Omental fat pad (tissue), 4 donors: ENCODE results near the gene CLDN2. TPM values are rescaled to one million over a fixed set of nuclear protein-coding genes. Genes with fewer than 3 reads are reported as not detected.

Source experiments
- ATAC-seq: fragments of 150-250 bp; one replicate; pipeline ENCODE4 v1.9.1; 2016; ENCODE audit warnings: mild to moderate bottlenecking, moderate library complexity; ENCODE audit not compliant: low FRiP score
- DNase-seq: peaks from one replicate; pipeline ENCODE4 v3.0.0-alpha.2; 2019; ENCODE audit warnings: low spot score
- CTCF ChIP-seq, 3 donors: fragments of 450-650 bp; IDR thresholded peaks; one replicate each; pipeline ENCODE4 v1.5.1; 2016 to 2017; ENCODE audit warnings: antibody characterized with exemption in 3 of 3, mild to moderate bottlenecking in 3 of 3, moderate library complexity in 2 of 3
- total RNA-seq, 4 donors: library from RNA; depleted of rRNA; stranded (reverse); fragments of >200 nt; gene quantifications; one replicate each; pipeline ENCODE4 v1.1.0, GENCODE V29; 2016

Gene CLDN2
- total RNA-seq, 4 donors from 2014 or later, result 0.24 to 2.4 (median 0.30) TPM

- peak; percentile 61 for ATAC-seq
- no peak for TF ChIP-seq CTCF (IDR thresholded peaks at IDR 0.05)
- no peak for DNase-seq
These were observed 25.2 kb upstream of the CLDN2 start for GRCh38 chrX:106894978-106895452.

- TF ChIP-seq CTCF (IDR thresholded peaks at IDR 0.05), result no peak
- ATAC-seq (no peak), DNase-seq (no peak)
These were observed 22.9 kb upstream of the CLDN2 start for GRCh38 chrX:106897259-106897658.

- DNase-seq (no peak), ATAC-seq (no peak)
- TF ChIP-seq CTCF (IDR thresholded peaks at IDR 0.05), result no peak
These were observed 21.7 kb upstream of the CLDN2 start for GRCh38 chrX:106898462-106898861.

GRCh38 chrX:106899276-106899675 lies 20.9 kb upstream of the CLDN2 start:
- TF ChIP-seq CTCF (IDR thresholded peaks at IDR 0.05), result no peak
- ATAC-seq (no peak), DNase-seq (no peak)

- TF ChIP-seq CTCF (IDR thresholded peaks at IDR 0.05), result no peak
- no peak for DNase-seq
- no peak for ATAC-seq
These were observed 20.4 kb upstream of the CLDN2 start for GRCh38 chrX:106899841-106900240.

GRCh38 chrX:106901341-106901740 lies 18.9 kb upstream of the CLDN2 start:
- no peak for ATAC-seq
- no peak for TF ChIP-seq CTCF (IDR thresholded peaks at IDR 0.05)
- DNase-seq, result no peak

GRCh38 chrX:106901781-106902219 lies 18.4 kb upstream of the CLDN2 start:
- TF ChIP-seq CTCF (IDR thresholded peaks at IDR 0.05), result no peak
- ATAC-seq (no peak), DNase-seq (no peak)
